CD4-positive, alpha-beta T cell treated with Interleukin-21 for 1 hour (primary cell): ENCODE results near the gene ARHGEF28.

ENCODE experiments used
- DNase-seq: peaks from one replicate; pipeline ENCODE4 v3.0.0-alpha.2; 2020

ARHGEF28 gene

GRCh38 chr5:73971326-73971725 is 345.3 kb downstream of the ARHGEF28 start:
- DNase-seq = no peak

GRCh38 chr5:73973135-73973534 is 347.1 kb downstream of the ARHGEF28 start:
- DNase-seq = no peak

GRCh38 chr5:73974871-73975360 is 348.9 kb downstream of the ARHGEF28 start:
- DNase-seq = no peak

- DNase-seq = no peak
Observed at GRCh38 chr5:73975845-73976244, 349.8 kb downstream of the ARHGEF28 start.

- DNase-seq = no peak
Observed at GRCh38 chr5:73977146-73977545, 351.1 kb downstream of the ARHGEF28 start.

GRCh38 chr5:73979321-73979720 is 353.3 kb downstream of the ARHGEF28 start:
- DNase-seq = no peak

- no peak for DNase-seq
Observed at GRCh38 chr5:73981704-73982103, 355.7 kb downstream of the ARHGEF28 start.

GRCh38 chr5:73983644-73984043 is 357.6 kb downstream of the ARHGEF28 start:
- DNase-seq = no peak

- DNase-seq = no peak
Observed at GRCh38 chr5:73985145-73985544, 359.1 kb downstream of the ARHGEF28 start.

- DNase-seq = no peak
Observed at GRCh38 chr5:73986729-73987128, 360.7 kb downstream of the ARHGEF28 start.

GRCh38 chr5:73987915-73988314 is 361.9 kb downstream of the ARHGEF28 start:
- no peak for DNase-seq

- DNase-seq = no peak
Observed at GRCh38 chr5:73989956-73990355, 364.0 kb downstream of the ARHGEF28 start.
